Activated T-cell treated with anti-CD3 and anti-CD28 coated beads for 24 hours (primary cell): ENCODE data around the gene ESD.
"Not testable (repeated sequence)": the region's sequence is repeated elsewhere in the genome, so short reads cannot be mapped to it uniquely, and the experiment has no call there.

Source experiments
- DNase-seq: peaks from one replicate; pipeline ENCODE4 v3.0.0-alpha.2; 2020; ENCODE audit warnings: low read depth

ESD gene

GRCh38 chr13:46783504-46783903 lies 13.5 kb downstream of the ESD start:
- no peak for DNase-seq

- DNase-seq: no peak
Measured at GRCh38 chr13:46782691-46783090, 14.3 kb downstream of the ESD start.

DNA sequence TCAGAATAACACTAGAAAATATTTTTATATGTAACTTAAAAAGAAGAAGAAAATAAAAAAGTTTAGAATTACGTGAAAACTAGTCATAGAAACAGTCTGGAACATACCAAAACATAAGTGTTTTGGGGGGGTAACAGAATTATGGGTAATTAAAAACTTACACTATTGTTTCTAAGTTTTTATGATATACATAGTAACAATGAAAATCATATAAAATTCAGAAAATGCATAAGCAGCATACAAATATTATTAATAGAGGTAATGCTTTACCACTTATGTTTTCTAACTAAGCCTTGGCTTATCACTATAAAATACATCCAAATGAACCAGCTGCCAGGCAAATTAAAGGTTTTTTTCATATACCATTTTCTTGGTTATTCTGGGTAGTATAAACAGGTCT lies 14.9 kb downstream of the ESD start:
- no peak for DNase-seq

GRCh38 chr13:46778890-46779289 lies 18.1 kb downstream of the ESD start:
- DNase-seq: no peak

- DNase-seq: no peak
Measured at GRCh38 chr13:46778095-46778494, 18.9 kb downstream of the ESD start.

- DNase-seq: no peak
Measured at GRCh38 chr13:46775385-46776107, 21.4 kb downstream of the ESD start.

DNA sequence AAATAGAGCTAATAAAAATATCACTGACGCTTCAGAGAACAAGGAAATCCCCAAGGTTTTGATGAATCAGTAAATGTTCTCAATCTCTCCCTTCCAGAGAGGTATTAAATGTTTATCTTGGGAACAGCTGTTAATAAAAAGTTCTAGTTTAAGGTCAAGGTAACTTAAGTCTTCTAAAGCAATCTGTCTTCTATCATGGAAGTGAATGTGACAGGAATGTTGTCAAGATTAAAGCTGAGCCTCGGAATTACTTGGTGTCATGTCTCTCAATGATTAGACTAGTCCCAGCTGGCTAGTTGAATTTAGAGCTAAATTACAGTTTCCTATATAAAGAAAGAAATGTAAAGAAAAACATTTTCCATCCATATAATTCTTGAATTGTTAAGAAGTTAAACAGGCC lies 23.4 kb downstream of the ESD start:
- DNase-seq: no peak

GRCh38 chr13:46771693-46772092 lies 25.3 kb downstream of the ESD start:
- no peak for DNase-seq

DNA sequence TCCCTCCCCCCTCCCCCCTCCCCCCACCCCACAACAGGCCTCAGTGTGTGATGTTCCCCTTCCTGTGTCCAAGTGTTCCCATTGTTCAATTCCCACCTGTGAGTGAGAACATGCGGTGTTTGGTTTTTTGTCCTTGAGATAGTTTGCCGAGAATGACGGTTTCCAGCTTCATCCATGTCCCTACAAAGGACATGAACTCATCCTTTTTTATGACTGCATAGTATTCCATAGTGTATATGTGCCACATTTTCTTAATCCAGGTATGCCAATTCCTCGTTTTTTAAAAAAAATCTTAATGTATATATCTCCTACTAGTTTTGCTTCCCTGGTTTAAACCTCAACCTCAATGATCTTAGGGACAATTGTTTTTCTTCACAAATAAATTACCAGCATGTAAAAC lies 27.0 kb downstream of the ESD start:
- not testable (repeated sequence) for DNase-seq

DNA sequence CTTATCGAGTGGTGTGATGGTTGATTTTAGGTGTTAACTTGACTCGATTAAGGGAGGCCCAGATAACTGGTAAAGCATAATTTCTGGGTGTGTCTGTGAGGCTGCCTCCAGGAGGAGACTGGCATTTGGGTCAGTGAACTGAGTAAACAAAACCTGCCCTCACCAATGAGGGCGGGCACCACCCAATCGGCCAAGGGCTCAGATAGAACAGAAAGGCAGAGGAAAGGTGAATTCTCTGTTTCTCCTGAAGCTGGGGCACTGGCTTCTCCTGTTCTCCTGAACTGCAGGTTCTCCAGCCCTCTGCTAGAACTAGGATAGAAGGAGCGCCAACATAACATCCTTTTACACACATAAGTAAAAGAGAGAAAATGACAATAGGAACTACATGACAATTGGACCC lies 35.1 kb downstream of the ESD start:
- no peak for DNase-seq

DNA sequence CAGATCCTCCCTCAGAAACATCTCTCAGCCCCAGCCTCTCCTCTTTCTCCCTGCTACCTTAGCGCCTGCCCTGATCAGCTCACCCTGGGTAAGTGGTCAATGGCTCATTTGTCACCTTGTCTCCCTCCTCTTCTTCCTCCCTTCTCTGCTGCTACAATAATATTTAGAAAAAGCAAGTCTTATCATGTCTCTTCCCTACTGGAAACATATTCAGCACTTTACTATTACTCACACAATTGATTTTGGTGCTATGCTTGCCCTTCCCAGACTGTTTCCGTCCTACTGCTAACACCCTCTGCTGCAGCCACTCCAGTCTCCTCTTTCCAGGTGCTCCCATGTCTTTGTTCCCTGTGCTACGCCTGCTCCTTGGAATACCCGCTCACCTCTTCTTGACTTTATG lies 35.8 kb downstream of the ESD start:
- no peak for DNase-seq

DNA sequence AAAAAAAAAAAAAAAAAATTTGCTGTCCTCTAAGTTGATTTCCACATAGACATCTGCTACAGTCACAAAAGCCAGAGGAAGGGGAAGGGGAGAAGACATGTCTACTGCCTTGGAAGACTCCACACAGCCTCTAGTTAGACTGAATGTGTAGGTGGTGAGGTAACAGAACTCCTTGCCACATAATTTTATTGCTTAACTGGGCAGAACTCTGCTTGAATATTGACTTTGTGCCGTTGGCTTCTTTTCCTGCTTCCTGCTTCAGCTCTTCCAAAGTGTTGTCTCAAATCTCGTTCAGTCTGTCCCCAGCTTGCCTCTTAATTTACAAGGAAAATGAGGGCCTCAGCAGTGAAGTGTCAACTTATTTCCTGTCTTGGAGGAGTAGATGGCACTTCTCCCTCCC lies 37.1 kb downstream of the ESD start:
- DNase-seq: no peak

DNA sequence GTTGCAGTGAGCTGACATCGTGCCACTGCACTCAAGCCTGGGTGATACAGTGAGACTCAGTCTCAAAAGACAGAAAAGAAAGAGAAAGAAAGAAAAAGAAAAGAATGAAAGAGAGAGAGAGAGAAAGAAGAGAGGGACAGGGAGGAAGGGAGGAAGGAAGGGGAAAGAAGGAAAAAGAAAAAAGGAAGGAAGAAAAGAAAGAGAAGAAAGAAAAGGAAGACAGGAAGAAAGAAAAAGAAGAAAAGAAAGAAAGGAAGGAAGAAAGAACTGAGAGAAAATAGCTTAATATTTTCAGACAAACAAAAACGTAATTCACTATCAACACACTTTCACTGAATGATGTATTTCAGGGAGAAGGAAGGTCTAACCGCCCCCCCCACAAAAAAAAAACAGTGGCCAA lies 39.3 kb downstream of the ESD start:
- DNase-seq: no peak

DNA sequence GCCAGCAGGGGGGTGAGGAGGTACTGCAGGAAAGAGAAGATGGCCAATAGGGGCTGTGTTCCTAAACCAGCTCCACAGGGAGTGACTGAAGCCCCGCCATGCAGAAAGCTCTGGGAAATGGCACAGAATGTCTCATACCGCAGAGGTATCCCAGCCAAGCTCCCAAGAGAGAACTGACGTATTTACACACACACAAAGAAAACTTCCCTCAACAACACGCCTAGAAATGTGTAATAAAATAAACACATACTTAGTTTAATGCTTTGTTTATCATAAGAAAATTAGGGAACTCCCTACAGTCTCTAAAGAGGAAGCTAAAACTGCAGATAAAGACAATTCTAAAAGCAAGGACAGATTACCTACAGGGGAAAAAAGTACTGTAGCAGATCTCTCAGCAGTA lies 40.0 kb downstream of the ESD start:
- DNase-seq: no peak

DNA sequence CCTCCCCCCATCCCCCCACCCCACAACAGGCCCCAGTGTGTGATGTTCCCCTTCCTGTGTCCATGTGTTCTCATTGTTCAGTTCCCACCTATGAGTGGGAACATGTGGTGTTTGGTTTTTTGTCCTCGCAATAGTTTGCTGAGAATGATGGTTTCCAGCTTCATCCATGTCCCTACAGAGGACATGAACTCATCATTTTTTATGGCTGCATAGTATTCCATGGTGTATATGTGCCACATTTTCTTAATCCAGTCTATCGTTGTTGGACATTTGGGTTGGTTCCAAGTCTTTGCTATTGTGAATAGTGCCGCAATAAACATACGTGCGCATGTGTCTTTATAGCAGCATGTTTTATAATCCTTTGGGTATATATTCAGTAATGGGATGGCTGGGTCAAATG lies 41.5 kb downstream of the ESD start:
- not testable (repeated sequence) for DNase-seq

- DNase-seq: no peak
Measured at GRCh38 chr13:46754812-46755211, 42.1 kb downstream of the ESD start.

GRCh38 chr13:46753917-46754316 lies 43.0 kb downstream of the ESD start:
- DNase-seq: no peak

DNA sequence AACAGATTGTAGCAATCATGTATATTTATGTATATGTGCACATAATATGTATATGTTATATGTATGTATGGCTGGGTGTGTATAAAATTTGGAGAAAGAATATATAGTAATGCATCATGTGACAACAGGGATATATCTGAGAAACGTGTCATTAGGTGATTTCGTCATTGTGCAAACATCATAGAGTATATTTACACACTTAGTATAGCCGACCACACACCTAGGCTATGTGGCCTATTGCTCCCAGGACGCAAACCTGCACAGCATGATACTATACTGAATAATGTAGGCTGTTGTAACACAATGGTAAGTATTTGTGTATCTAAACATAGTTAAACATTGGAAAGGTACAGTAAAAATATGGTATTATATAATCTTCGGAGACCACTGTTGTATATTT lies 43.8 kb downstream of the ESD start:
- DNase-seq: no peak

DNA sequence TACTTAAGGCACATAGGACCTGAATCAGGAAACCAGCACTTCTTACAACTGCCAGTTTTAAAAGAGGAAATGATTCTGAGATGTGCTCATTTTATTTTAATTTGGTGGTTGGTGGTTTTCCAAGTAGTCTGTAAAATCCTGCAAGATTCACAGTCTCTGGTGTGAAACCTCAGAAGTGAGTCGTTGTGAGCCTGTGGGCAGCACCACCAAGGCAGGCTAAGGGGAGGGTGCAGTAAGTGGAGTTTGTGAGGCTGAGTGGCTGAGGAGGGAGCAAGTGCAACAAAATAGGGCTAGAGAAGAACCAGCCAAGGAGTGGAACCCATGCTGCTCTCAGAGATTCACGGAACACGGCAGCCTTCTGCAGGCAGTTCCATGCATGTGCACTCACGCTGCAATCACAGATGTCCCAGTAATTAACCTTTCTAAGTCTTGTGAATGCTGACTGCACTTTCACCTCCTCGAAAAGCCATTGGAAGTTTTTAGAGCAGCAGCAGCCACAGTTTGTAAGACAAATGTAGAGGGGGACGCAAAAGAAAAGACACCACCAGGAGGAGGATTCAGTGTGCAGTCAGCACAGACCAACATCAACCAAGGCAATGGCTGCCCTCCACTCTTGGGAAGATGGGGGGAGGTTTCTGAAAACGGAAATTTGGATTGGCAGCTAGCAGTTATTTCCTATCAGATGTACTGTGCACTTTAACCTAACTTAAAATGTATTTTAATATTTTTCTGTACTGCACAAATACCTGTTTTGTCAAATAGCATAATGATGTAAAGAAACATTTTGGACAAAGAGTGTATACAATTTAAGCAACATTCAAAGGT lies 44.9 kb downstream of the ESD start:
- peak; percentile 48 for DNase-seq

DNA sequence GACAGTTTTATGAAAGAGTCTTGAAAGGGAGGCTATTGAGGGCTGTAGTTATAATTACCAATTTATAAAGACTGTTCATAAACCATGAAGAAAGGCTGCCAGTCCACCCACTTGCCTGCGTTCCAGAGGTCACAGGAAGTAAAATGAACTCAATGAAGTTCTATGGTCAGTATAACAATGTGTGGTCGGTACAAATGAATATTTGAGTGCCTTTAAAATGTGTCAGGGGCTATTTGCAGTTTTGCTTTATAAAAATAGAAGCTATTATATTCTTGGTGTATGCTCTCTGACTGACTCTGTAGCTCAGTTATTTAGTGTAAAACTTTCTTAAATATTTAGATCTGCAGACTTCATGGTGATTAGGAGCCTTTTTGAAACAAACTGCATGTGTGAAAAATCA lies 47.0 kb downstream of the ESD start:
- DNase-seq: no peak

DNA sequence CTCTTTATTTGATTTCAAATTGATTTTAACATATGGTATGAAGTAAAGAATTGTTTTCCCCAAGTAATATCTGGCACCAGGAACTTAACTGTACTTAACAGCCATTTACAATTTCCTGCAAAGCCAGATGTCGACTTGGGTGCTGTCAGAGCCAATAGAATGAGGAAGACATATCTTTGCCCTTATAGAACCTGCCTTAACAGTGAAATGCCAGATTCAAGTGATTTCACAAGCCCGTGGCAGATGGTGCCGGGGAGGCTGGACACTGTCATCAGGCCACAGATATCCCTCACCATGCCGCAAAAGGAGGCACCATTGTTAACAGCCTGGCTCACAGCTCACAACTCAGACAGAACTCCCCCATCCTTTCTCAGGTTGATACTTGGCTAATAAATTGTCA lies 48.7 kb downstream of the ESD start:
- DNase-seq: no peak

DNA sequence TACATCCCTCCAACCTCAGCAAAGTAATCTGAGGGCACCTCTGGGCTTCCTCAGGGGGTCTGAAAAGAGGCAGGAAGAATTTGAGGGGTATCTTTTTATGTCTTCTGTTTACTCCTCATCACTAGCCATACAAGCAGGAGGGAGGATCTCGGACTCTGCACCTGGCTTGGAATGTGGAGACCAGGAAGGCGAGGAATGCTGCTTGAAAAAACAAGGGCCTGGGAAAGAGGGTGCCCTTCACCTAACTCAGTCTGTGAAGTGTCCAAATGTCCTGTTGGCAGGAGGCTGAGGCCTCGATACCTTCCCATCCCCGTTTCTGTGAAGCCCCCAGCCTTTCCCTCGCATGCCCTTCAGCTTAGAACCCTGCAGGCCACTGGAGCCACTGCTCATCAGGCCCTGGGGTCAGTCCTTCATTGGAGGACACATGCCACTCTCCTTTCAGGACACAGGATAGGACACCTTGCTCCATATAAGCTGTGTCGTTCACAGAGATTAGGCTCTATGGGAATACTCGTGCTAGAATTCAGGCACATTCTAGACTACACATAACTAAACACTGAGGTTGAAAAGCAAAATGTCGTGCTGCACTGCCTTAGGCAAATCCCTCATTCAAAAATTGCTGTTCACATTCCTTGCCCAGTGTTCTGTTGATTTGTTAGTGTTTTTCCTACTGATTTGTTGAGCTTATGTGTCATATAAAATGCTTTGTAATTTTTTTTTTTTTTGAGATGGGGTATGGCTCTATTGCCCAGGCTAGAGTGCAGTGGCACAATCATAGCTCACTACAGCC lies 49.7 kb downstream of the ESD start:
- no peak for DNase-seq

DNA sequence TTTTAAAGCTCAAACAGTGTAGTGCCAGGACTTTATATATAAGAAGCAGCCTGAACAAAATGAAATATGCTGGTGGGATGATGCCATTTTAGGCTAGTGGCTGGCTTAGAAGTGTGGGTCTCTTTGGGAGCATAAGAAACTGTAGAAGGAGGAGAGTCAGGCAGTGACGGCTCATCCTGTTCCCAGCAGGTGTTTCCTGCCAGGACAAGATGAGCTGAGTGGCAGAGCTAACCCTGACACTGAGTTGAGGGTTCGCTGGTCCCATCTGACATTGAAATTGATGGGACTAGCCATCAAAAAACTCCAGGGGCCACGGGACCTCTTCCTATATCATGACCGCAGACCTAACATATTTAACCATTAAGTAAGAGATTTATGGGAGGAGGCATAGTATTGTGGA lies 51.3 kb downstream of the ESD start:
- DNase-seq: no peak
